ENCODE data around the gene ZMYM2. TPM values are rescaled to one million over a fixed set of nuclear protein-coding genes. Genes with fewer than 3 reads are reported as not detected.
"Not testable (repeated sequence)": the region's sequence is repeated elsewhere in the genome, so short reads cannot be mapped to it uniquely, and the experiment has no call there.

Gene ZMYM2
- 44.9 TPM for polyA plus RNA-seq (ENCODE audit: insufficient read length)

- peak; percentile 99 for DNase-seq
These were observed at the start of gene ZMYM2 for GRCh38 chr13:19958155-19959111. TSS of gene ZMYM2 (plus strand) at chr13:19958727. CDS start at chr13:19993073, 34,346 bp downstream.

- DNase-seq = no peak
These were observed 48.0 kb upstream of the ZMYM2 start for GRCh38 chr13:19910336-19911072.

- peak; percentile 2 for DNase-seq
These were observed 31.3 kb upstream of the ZMYM2 start for GRCh38 chr13:19927117-19927748.

- DNase-seq = no peak
These were observed 18.4 kb upstream of the ZMYM2 start for GRCh38 chr13:19940106-19940505.

- no peak for DNase-seq
These were observed 8.2 kb upstream of the ZMYM2 start for GRCh38 chr13:19950374-19950773.

- no peak for DNase-seq
These were observed 5.7 kb upstream of the ZMYM2 start for GRCh38 chr13:19952850-19953249.

GRCh38 chr13:19955873-19956559 is 2.5 kb upstream of the ZMYM2 start:
- no peak for DNase-seq

- DNase-seq = peak; percentile 88
These were observed 990 bp upstream of the ZMYM2 start for GRCh38 chr13:19957320-19958154.

- DNase-seq = peak; percentile 62
These were observed 759 bp downstream of the ZMYM2 start for GRCh38 chr13:19959141-19959830.

- DNase-seq = peak; percentile 85
These were observed 1.5 kb downstream of the ZMYM2 start for GRCh38 chr13:19959831-19960652.

- DNase-seq = no peak
These were observed 2.1 kb downstream of the ZMYM2 start for GRCh38 chr13:19960653-19960976.

- DNase-seq = no peak
These were observed 3.0 kb downstream of the ZMYM2 start for GRCh38 chr13:19961489-19961888.

GRCh38 chr13:19961924-19962323 is 3.4 kb downstream of the ZMYM2 start:
- DNase-seq = no peak

GRCh38 chr13:19962894-19963293 is 4.4 kb downstream of the ZMYM2 start:
- no peak for DNase-seq

- no peak for DNase-seq
These were observed 9.1 kb downstream of the ZMYM2 start for GRCh38 chr13:19967621-19968020.

GRCh38 chr13:19974498-19975009 is 16.0 kb downstream of the ZMYM2 start:
- not testable (repeated sequence) for DNase-seq

- no peak for DNase-seq
These were observed 20.4 kb downstream of the ZMYM2 start for GRCh38 chr13:19978831-19979437.

GRCh38 chr13:19981685-19982238 is 23.2 kb downstream of the ZMYM2 start:
- DNase-seq = no peak

GRCh38 chr13:19982447-19983043 is 24.0 kb downstream of the ZMYM2 start:
- no peak for DNase-seq
